GM21723 (cell line): Measurements from ENCODE around the gene ATRN.
"Not testable (repeated sequence)": the region's sequence is repeated elsewhere in the genome, so short reads cannot be mapped to it uniquely, and the experiment has no call there.

Source experiments
- ATAC-seq: cut with Tn5 transposase; IDR thresholded peaks from one replicate; pipeline ENCODE4 v1.9.1; 2021; ENCODE audit warnings: mild to moderate bottlenecking, moderate library complexity; ENCODE audit not compliant: unreplicated experiment

ATRN gene

DNA sequence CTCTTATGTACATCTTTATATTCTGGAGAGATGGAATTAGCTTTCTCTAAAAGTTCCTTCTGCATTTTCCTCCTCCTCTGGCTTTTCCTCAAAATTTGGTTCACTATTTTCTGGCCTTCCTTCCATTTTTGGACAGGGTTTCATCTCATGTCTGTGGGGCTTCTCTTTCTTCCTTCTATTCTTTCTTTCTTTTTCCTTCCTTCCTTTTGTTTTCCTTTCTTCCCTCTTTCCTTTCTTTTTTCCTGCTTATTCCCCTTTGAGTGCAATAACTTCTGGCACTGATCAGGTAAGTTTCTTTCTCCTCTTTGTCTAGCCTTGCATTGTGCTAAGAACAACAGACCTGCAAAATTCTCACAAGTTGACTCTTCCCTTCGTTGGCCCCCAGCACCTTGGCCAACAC lies 5.5 kb upstream of the ATRN start:
- no peak for ATAC-seq

DNA sequence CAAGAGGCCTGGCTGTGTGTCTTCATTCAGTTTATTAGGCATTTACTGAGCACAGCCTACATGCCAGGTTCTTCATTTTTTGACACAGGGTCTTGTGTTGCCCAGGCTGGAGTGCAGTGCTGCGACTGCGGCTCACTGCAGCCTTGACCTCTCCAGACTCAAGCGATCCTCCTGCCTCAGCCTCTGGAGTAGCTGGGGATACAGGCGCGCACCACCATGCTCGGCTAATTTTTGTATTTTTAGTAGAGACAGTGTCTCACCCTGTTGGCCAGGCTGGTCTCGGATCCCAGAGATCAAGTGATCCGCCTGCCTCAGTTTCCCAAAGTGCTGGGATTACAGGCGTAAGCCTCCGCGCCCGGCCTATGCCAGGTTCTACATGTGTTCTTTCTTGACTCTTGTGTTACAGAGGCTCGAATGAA lies 601 bp upstream of the ATRN start:
- ATAC-seq = no peak

DNA sequence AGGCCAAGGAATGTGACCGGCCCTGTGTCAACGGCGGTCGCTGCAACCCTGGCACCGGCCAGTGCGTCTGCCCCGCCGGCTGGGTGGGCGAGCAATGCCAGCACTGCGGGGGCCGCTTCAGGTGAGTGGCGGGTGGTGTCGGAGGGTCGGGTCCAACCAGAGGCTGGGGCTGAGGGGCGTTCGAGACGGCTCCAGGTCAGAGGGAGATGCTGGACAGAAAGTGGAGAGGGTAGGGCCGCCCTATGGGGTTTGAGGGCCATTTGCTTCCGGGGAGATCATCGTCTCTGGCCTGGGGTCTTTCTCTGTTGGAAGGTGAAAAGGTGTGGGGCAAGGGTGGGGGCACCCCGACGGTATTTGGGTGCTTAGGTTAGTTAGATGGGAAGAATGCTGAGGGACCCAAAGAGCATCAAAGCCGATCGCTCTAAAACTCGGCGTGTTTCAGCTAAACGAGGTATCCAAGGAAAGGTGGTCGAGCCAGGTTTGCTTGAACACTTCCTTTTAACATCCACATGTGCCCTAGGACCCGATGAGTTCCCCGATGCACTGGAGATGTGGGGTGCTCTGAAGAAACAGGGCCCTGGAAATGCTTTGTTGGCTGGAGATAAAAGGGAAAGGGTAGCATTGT lies 691 bp downstream of the ATRN start:
- no peak for ATAC-seq

DNA sequence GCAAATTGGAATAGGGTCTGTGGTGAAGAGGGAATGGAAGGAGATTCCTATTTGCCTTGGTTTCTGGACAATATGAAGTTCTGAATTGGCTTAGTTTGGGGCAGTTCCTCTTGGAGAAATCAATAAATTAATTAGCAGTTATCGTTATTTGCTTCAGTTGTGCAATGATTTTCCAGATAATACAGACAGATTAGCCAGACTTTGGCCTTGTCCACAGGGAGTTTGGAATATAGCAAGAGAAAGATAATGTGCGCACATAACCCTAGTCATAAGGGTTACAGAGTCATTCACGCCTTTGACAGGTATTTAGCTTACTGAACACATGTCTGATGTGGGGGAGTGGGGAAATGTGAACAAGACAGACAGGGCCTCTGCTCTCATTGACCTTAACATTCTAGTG lies 1.3 kb downstream of the ATRN start:
- ATAC-seq = no peak

DNA sequence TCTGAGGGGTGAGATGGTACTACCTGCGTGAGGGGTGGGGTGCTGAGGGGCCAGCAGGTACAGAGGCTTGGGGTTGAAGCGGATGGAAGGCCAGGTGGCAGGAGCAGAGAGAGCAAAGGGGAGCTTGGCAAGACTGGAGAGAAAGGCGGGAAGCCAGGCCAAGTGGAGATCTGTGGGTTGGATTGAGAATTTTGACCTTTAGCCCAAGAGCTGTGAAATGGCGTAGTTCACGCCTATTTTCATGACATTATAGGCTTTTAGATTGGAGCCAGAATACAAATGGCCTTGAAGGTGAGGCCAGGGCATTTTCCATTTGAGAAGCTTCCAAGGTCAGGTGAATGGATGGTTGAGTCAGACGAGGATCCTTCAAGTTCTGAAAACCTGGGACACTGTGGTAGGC lies 2.5 kb downstream of the ATRN start:
- no peak for ATAC-seq

DNA sequence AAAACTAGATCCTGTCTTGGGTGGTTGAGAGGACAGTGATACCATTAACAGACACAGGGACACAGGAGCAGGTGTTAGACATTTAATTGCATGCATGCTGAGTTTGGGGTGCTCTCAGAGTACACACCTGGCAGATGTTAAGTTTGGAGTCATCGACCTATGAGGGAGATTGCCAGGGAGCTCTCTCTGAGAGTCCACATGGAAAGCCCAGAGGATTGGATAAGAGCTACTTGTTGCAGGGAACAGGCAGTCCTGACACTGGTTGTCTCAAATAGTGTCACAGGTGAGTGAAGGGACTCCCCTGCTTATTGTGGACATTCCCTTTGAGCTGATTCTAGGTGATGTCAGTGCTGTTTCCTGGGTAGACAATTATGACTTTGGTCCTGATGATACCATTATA lies 3.1 kb downstream of the ATRN start:
- no peak for ATAC-seq

DNA sequence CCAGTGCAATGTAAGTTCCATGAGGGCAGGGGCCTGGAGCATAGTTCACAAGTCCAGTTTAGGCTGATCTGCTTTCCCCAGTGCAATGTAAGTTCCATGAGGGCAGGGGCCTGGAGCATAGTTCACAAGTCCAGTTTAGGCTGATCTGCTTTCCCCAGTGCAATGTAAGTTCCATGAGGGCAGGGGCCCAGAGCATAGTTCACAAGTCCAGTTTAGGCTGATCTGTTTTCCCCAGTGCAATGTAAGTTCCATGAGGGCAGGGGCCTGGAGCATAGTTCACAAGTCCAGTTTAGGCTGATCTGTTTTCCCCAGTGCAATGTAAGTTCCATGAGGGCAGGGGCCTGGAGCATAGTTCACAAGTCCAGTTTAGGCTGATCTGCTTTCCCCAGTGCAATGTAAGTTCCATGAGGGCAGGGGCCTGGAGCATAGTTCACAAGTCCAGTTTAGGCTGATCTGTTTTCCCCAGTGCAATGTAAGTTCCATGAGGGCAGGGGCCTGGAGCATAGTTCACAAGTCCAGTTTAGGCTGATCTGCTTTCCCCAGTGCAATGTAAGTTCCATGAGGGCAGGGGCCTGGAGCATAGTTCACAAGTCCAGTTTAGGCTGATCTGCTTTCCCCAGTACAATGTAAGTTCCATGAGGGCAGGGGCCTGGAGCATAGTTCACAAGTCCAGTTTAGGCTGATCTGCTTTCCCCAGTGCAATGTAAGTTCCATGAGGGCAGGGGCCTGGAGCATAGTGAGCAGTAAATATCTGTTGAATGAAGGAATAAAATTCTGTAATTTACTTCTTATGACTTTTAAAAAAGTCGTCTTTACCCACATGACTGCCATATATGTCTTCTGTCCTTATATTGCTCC lies 6.4 kb downstream of the ATRN start:
- ATAC-seq = not testable (repeated sequence)

DNA sequence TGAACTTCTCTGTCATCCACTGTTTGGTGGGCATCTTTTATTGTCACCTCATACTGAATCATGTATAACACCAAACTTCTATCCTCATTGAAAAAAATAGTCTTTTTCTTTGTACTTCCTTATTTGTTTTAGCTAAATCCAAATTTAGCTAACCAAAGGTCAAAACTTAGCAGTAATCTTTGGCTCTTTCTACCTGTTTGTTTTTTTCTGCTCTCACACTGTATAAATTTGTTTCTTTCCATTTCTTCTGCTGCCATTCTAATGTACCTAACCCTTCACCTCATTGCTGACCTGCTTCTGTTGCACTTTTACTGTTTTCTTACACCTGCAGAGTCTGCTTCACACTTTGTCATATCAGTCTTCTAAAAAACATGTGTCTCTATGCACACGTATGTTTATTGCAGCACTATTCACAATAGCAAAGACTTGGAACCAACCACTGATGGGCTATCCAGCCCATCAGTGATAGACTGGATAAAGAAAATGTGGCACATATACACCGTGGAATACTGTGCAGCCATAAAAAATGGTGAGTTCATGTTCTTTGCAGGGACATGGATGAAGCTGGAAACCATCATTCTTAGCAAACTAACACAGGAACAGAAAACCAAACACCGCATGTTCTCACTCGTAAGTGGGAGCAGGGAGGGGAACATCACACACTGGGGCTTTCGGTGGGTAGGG lies 7.2 kb downstream of the ATRN start:
- no peak for ATAC-seq

DNA sequence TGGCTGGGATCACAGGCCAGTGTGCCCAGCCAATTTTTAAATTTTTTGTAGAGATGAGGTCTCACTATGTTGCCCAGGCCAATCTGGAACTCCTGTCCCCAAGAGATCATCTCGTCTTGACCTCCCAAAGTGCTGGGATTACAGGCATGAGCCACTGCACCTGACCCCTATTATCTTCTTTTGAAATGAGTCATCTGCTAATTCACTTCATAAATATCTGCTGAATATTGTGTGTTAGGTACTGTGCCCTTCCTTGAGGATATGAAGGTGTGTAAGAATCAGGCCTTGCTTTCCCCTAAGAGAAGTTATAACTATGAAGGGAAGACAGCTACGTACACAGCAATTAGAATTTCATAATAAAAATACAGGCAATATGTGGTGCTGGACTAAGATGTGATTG lies 8.2 kb downstream of the ATRN start:
- no peak for ATAC-seq

DNA sequence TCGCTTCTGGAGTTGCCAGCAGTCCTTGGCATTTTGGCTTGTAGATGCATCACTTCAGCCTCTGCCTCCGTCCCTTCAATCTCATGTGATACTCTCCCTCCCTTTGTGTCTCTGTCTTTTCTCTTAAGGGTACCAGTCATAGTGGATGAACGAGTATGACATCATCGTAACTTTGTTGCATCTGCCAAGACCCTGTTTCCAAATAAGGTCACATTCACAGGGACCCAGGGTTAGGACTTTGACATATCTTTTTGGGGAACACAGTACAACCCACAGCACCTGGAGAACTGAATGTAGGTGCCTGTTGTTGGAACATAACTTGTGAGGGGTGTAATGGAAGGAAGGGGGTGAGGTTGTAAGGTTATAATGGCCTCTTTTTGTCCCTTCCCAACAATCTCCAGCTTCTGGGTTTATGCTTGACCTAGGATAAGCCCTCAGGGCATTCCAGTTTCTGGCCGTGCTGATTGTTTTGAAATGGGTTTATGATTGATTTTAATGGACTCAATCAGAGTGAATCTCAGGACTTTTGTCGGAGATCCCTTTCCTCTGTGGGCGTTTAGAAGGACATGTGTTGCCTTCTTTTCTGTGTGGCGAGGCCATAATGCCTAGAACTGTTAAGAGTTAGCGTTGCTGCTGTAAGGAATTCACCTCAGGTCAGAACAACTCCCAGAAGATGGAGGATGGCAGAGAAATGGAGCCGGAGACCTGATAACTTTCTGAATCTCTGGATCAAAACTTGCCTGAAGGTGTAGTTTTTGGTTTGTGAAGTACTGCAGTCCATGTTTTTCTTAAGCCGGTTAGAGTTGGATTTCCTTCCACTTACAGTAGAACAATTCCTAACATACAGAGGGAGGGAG lies 9.2 kb downstream of the ATRN start:
- ATAC-seq = no peak

DNA sequence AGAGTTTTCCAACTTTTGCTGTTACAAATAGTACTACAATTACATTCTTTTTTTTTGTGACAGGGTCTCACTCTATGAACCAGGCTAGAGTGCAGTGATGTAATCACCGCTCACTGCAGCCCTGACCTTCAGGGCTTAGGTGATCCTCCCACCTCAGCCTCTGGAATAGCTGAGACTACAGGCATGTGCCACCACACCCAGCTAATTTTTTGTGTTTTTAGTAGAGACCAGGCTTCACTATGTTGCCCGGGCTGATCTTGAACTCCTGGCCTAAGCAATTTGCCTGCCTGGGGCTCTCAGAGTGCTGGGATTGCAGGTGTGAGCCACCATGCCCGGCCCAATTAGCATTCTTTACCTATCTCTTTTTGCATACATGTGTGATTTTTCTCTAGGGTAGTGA lies 12.5 kb downstream of the ATRN start:
- ATAC-seq = no peak

DNA sequence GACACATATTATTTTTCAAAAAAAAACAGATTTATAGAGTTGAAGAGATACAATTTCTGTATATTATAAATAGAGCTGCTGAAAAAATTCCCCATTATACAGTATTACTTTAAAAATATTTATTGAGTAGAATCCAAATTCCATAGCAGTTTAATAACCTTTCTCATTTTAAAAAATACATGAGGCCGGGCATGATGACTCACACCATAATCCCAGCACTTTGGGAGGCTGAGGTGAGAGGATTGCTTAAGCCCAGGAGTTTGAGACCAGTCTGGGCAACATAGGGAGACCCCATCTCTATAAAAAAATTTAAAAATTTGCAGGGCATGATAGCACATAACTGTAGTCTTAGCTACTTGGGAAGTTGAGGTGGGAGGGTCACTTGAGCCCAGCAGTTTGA lies 13.0 kb downstream of the ATRN start:
- ATAC-seq = no peak

DNA sequence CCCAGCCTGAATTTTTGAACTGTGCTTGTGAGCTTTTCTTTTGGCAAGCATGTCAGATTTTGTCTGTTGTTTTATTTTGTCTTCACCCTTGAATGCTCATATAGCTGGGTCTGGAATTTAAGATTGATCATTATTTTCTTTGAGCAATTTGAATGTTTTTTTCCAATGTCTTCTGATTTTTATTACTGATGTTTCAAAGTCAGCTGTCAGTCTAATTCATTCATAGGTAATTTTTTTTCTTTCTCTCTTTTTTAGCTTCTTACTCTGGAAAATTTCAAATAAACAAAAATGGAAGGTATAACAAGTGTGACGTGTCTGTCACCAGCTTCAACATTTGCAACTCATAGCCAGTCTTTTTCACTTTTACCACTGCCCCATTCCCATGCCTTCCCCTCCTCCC lies 15.1 kb downstream of the ATRN start:
- no peak for ATAC-seq

DNA sequence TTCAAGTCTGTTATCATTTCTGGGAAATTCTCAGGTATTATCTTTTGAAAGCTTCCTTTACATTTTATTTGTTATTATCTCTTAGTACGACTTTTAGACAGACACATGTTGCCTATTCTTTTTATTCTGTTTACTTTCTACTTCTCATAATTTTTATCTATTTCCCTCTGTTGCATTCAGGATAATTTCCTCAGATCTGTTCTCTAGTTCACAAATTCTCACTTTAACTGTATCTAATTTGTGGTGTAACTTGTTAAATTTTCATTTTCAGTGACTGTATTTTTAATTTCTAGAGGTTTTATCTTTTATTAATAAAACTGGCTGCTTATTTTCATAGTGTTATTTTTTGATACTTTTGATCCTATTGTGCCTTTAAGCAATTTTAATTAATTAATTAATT lies 16.0 kb downstream of the ATRN start:
- ATAC-seq = no peak

DNA sequence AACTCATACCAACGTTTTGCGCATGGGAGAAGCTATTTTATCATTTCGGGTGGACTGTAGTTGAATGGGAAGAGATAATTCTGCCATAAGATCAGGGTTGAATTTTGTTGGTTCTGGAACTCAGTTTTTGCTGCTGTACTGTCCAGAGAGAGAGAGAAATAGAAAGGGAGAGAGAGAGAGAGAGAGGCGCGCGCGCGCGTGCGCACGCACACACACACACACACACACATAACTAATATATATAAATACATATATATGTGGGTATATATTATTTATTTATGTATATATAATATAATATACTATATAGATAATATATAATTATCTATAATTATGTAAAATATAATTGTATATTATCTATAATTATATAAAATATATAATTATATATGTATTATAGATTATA lies 21.9 kb downstream of the ATRN start:
- ATAC-seq = no peak

DNA sequence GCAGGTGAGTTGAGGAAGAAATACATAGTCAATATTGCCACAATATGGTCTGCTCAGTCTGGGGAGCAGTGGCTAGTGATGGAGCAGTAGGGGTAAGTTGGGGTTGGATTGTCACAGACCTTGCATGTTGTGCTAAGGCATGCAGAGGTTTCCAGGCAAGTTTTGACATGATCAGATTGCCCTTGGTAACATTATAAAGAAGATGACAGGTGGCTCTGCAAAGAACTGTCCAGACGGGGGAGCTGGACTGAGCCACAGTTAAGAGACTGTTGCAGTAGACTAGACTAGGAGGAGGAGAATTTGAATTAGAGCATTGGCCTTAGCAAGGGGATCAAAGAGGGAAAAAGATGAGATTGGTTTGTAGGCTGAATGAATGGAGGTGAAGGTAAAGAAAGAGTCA lies 23.4 kb downstream of the ATRN start:
- no peak for ATAC-seq

DNA sequence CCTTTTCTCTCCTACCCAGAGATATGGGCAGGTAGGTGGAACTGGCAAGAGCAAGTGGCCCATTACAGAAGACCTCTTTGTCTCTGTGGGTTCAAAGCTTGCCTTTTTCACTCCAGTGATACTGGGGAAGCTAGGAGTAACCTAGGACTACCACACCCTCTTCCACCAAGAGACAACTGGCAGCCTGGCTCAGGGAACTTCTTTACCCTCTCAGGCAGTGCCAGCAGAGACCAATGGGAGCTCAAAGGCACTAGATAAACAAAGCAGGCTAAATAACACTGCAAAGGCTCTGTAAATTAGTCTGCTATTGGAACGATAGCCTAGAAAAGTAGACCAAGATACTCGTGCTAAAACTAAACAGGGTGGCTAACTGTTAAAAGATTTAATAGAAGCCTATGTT lies 32.1 kb downstream of the ATRN start:
- ATAC-seq = no peak

DNA sequence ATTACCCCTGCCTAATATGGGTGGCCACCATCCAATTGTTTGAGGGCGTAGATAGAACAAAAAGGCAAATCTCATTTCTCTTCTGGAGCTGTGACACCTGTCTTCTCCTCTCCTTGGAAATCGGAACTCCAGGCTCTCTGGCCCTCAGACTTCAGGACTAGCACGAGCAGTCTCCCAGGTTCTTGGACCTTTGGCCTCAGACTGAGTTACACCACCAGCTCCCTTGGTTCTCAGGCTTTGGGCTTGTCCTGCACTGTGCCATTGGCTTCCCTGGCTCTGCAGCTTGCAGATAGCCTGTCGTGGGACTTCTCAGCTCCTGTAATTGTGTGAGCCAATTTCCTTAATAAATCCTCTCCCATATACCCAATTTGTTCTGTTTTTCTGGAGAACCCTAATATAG lies 34.3 kb downstream of the ATRN start:
- no peak for ATAC-seq

DNA sequence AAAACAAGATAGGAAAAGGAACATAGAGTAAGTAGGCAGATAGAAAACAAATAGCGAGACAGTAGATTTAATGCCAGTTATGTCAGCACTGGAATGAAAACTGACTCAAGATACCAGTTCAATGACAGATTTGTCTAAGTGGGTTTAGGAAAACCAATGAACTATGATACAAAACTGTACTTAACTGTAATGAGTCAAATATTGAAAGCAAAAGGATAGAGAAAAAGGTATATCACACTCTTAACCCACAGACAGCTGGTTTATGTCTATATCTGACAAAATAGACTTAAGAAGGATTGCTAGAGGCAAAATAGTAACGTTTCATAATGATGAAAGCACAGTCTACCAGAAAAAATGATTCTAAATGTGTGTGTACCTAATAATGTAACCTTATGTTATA lies 38.2 kb downstream of the ATRN start:
- ATAC-seq = no peak

DNA sequence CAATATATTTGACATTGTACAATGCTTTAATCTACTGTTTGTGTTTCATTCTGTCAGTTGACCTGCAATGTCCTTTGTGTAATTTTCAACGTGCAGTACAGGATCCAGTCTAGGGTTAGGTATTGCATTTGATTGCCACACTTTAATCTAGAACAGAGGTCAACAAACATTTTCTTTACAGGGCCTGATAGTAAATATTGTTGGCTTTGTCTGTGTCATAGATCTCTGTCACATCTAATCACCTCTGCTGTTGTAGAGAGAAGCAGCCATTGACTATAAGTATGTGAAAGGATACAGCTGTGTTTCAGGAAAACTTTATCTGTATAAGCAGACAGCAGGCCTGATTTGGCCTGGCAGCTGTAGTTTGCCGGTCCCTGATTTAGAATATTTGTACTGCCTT lies 39.3 kb downstream of the ATRN start:
- no peak for ATAC-seq

DNA sequence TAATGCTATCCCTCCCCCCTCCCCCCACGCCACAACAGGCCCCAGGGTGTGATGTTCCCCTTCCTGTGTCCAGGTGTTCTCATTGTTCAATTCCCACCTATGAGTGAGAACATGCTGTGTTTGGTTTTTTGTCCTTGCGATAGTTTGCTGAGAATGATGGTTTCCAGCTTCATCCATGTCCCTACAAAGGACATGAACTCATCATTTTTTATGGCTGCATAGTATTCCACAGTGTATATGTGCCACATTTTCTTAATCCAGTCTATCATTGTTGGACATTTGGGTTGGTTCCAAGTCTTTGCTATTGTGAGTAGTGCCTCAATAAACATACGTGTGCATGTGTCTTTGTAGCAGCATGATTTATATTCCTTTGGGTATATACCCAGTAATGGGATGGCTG lies 41.4 kb downstream of the ATRN start:
- not testable (repeated sequence) for ATAC-seq
